H1 (cell line): ENCODE data around the gene UBE2J1. TPM values are rescaled to one million over a fixed set of nuclear protein-coding genes. Genes with fewer than 3 reads are reported as not detected.

Experiments used
- CTCF ChIA-PET: fragments of 300-600 bp; sonication (Branson Sonifier 250); formaldehyde crosslinking; loops from one replicate; lab custom pipeline; 2021; ENCODE audit not compliant: partially characterized antibody; lab: Charles Lee
- POLR2A ChIA-PET: fragments of 300-600 bp; sonication (Branson Sonifier 250); formaldehyde crosslinking; loops from one replicate; lab custom pipeline; 2021; ENCODE audit warnings: inconsistent platforms; ENCODE audit not compliant: partially characterized antibody; lab: Charles Lee
- DNase-seq, 2 experiments: peaks; one replicate each; pipeline versions ENCODE4 v3.0.0 to v3.0.0-alpha.2; 2010 to 2022; ENCODE audit warnings: low spot score in 2 of 2, low read depth in 1 of 2, mixed read lengths in 1 of 2
- FAIRE-seq: peaks from 2 replicates; lab custom pipeline; 2011; peaks lifted over from hg19 to GRCh38; lab: Jason Lieb, UNC
- H2AFZ ChIP-seq: 2 replicates; pipeline ENCODE4 v1.8.1; 2012; ENCODE audit warnings: low read length, inconsistent platforms
- H2AK5ac ChIP-seq: 2 replicates; pipeline ENCODE4 v1.6.1; 2013; ENCODE audit warnings: low read depth, low read length
- H2BK120ac ChIP-seq: replicated peaks from 2 replicates; pipeline ENCODE3; 2013; ENCODE audit warnings: low read depth, low read length, inconsistent platforms
- H2BK12ac ChIP-seq: 2 replicates; pipeline ENCODE4 v1.6.1; 2013; ENCODE audit warnings: low read depth, low read length
- H2BK15ac ChIP-seq: 2 replicates; pipeline ENCODE4 v1.6.1; 2013; ENCODE audit warnings: low read length
- H2BK20ac ChIP-seq: 2 replicates; pipeline ENCODE4 v1.6.1; 2013; ENCODE audit warnings: low read length
- H2BK5ac ChIP-seq: 2 replicates; pipeline ENCODE4 v1.6.1; 2013; ENCODE audit warnings: low read depth, low read length
- H3K14ac ChIP-seq: 2 replicates; pipeline ENCODE4 v1.6.1; 2013; ENCODE audit warnings: inconsistent platforms; ENCODE audit not compliant: insufficient read length
- H3K18ac ChIP-seq: 2 replicates; pipeline ENCODE4 v1.6.1; 2013; ENCODE audit warnings: low read length; ENCODE audit errors: extremely low read depth
- H3K23ac ChIP-seq: 2 replicates; pipeline ENCODE4 v1.6.1; 2013; ENCODE audit warnings: inconsistent platforms; ENCODE audit not compliant: insufficient read length
- H3K23me2 ChIP-seq: 2 replicates; pipeline ENCODE4 v1.6.1; 2013; ENCODE audit warnings: low read depth, low read length
- H3K27ac ChIP-seq: 2 replicates; pipeline ENCODE4 v1.6.1; 2011; ENCODE audit warnings: low read depth, low read length, inconsistent platforms
- H3K27me3 ChIP-seq, 4 experiments: replicated peaks in 1 of 4; 1 replicate in 1 of 4; 2 replicates in 3 of 4; pipeline versions ENCODE4 v1.6.1 to v1.8.1; 2011 to 2013; ENCODE audit warnings: low read length in 3 of 4, mild to moderate bottlenecking in 3 of 4, inconsistent platforms in 2 of 4, mixed read lengths in 2 of 4, moderate library complexity in 1 of 4; ENCODE audit not compliant: control insufficient read depth in 3 of 4, insufficient read depth in 3 of 4; ENCODE audit errors: extremely low read depth in 1 of 4
- H3K36me3 ChIP-seq, 4 experiments: 2 replicates each; pipeline versions ENCODE4 v1.6.1 to v1.8.1; 2011 to 2013; ENCODE audit warnings: mild to moderate bottlenecking in 4 of 4, low read length in 3 of 4, moderate library complexity in 2 of 4, control low read depth in 1 of 4, inconsistent platforms in 1 of 4; ENCODE audit not compliant: insufficient read depth in 4 of 4, control insufficient read depth in 2 of 4
- H3K4ac ChIP-seq: replicated peaks from 2 replicates; pipeline ENCODE3; 2013; ENCODE audit warnings: low read length, low read depth, mixed read lengths, inconsistent platforms; ENCODE audit not compliant: insufficient read length
- H3K4me1 ChIP-seq, 4 experiments: replicated peaks in 1 of 4; 1 replicate in 1 of 4; 2 replicates in 3 of 4; pipeline versions ENCODE4 v1.6.1 to v1.8.1; 2011 to 2013; ENCODE audit warnings: low read length in 3 of 4, inconsistent platforms in 2 of 4, mixed read lengths in 1 of 4; ENCODE audit not compliant: insufficient read depth in 4 of 4, control insufficient read depth in 3 of 4
- H3K4me2 ChIP-seq, 2 experiments: 2 replicates each; pipeline versions ENCODE4 v1.6.1 to v1.8.1; 2011 to 2013; ENCODE audit warnings: low read depth in 2 of 2, low read length in 2 of 2, control low read depth in 1 of 2, inconsistent platforms in 1 of 2, mild to moderate bottlenecking in 1 of 2; ENCODE audit not compliant: insufficient read depth in 1 of 2
- H3K4me3 ChIP-seq, 4 experiments: fragments of 200-600, 300-600 bp in 1 of 4; sonication (generic), shearing (Covaris generic), sonication (Bioruptor Twin) in 1 of 4; 2 replicates each; pipeline versions ENCODE4 v1.5.1 to v1.8.1; 2011 to 2016; ENCODE audit warnings: low read length in 4 of 4, low read depth in 3 of 4, control low read depth in 2 of 4, inconsistent platforms in 2 of 4, mild to moderate bottlenecking in 2 of 4, mixed read lengths in 1 of 4, moderate library complexity in 1 of 4; ENCODE audit not compliant: insufficient read depth in 2 of 4; ENCODE audit errors: extremely low read depth in 1 of 4
- H3K56ac ChIP-seq: replicated peaks from 2 replicates; pipeline ENCODE3; 2013; ENCODE audit warnings: low read depth, mild to moderate bottlenecking, mixed read lengths, low read length, inconsistent platforms; ENCODE audit not compliant: insufficient read length
- H3K79me1 ChIP-seq: 2 replicates; pipeline ENCODE4 v1.6.1; 2013; ENCODE audit warnings: low read depth, low read length, control low read depth
- H3K79me2 ChIP-seq, 2 experiments: 2 replicates each; pipeline versions ENCODE4 v1.6.1 to v1.8.1; 2012 to 2013; ENCODE audit warnings: low read length in 2 of 2, mild to moderate bottlenecking in 2 of 2, inconsistent platforms in 1 of 2; ENCODE audit not compliant: insufficient read depth in 2 of 2, control insufficient read depth in 1 of 2
- H3K9ac ChIP-seq, 4 experiments: replicated peaks in 1 of 4; 1 replicate in 1 of 4; 2 replicates in 3 of 4; pipeline versions ENCODE4 v1.6.1 to v1.8.1; 2011 to 2013; ENCODE audit warnings: low read depth in 3 of 4, low read length in 3 of 4, control low read depth in 2 of 4, mild to moderate bottlenecking in 2 of 4, moderate library complexity in 2 of 4, inconsistent platforms in 1 of 4; ENCODE audit errors: extremely low read depth in 1 of 4
- H3K9me3 ChIP-seq, 2 experiments: 2 replicates each; pipeline versions ENCODE4 v1.6.1 to v1.8.1; 2012 to 2013; ENCODE audit warnings: mild to moderate bottlenecking in 2 of 2, moderate library complexity in 2 of 2, control low read depth in 1 of 2, inconsistent platforms in 1 of 2, low read depth in 1 of 2, low read length in 1 of 2, mixed read lengths in 1 of 2; ENCODE audit not compliant: insufficient read depth in 2 of 2
- H4K20me1 ChIP-seq, 2 experiments: replicated peaks in 1 of 2; 2 replicates each; pipeline versions ENCODE3 to v1.8.1; 2011 to 2013; ENCODE audit warnings: inconsistent platforms in 2 of 2, low read length in 2 of 2, mild to moderate bottlenecking in 1 of 2; ENCODE audit not compliant: insufficient read depth in 2 of 2, control insufficient read depth in 1 of 2
- H4K5ac ChIP-seq: 2 replicates; pipeline ENCODE4 v1.6.1; 2013; ENCODE audit warnings: low read length, low read depth, mixed read lengths, inconsistent platforms; ENCODE audit not compliant: insufficient read length
- H4K8ac ChIP-seq: 2 replicates; pipeline ENCODE4 v1.8.0; 2013; ENCODE audit warnings: mild to moderate bottlenecking, moderate library complexity, low read length, inconsistent platforms; ENCODE audit not compliant: insufficient read depth; ENCODE audit errors: extremely low read depth
- H4K91ac ChIP-seq: replicated peaks from 2 replicates; pipeline ENCODE3; 2013; ENCODE audit warnings: low read length, mixed read lengths, inconsistent platforms; ENCODE audit not compliant: insufficient read length
- ASH2L ChIP-seq: fragments of 200-600, 300-600 bp; sonication (generic); IDR thresholded peaks from one replicate; pipeline ENCODE4 v1.7.1; 2017; ENCODE audit warnings: low read length
- BACH1 ChIP-seq: IDR thresholded peaks from 2 replicates; pipeline ENCODE4 v1.6.1; 2012; ENCODE audit warnings: low read length, improper control_type of control experiment
- BRCA1 ChIP-seq: IDR thresholded peaks from 2 replicates; pipeline ENCODE4 v1.6.1; 2012; ENCODE audit warnings: low read depth, low read length, improper control_type of control experiment
- CTBP2 ChIP-seq: IDR thresholded peaks from 2 replicates; pipeline ENCODE4 v1.7.0; 2011; ENCODE audit warnings: borderline replicate concordance, mild to moderate bottlenecking, moderate library complexity, mixed read lengths, low read length; ENCODE audit not compliant: insufficient read depth, insufficient read length
- EGR1 ChIP-seq: IDR thresholded peaks from 2 replicates; pipeline ENCODE4 v1.6.1; 2011; ENCODE audit warnings: low read depth, low read length, borderline replicate concordance
- JUND ChIP-seq: IDR thresholded peaks from 2 replicates; pipeline ENCODE4 v1.6.1; 2011; ENCODE audit warnings: mild to moderate bottlenecking, improper control_type of control experiment, low read length
- RBBP5 ChIP-seq: IDR thresholded peaks from 2 replicates; pipeline ENCODE4 v1.7.1; 2012; ENCODE audit warnings: low read depth, mild to moderate bottlenecking, inconsistent platforms, low read length, moderate library complexity, borderline replicate concordance
- RFX5 ChIP-seq: IDR thresholded peaks from 2 replicates; pipeline ENCODE4 v1.6.1; 2011; ENCODE audit warnings: low read depth, low read length, improper control_type of control experiment, borderline replicate concordance
- RXRA ChIP-seq: IDR thresholded peaks from 2 replicates; pipeline ENCODE4 v1.6.1; 2011; ENCODE audit warnings: low read depth, mild to moderate bottlenecking, low read length, moderate library complexity; ENCODE audit not compliant: insufficient read depth
- SAP30 ChIP-seq: fragments of 300-600 bp; sonication (generic); IDR thresholded peaks from 2 replicates; pipeline ENCODE4 v1.7.1; 2012; ENCODE audit warnings: low read length, moderate library complexity, mild to moderate bottlenecking, inconsistent platforms; ENCODE audit not compliant: insufficient read depth, insufficient replicate concordance
- TAF1 ChIP-seq: IDR thresholded peaks from 2 replicates; pipeline ENCODE4 v1.6.1; 2011; ENCODE audit warnings: mild to moderate bottlenecking, low read depth, low read length
- TAF7 ChIP-seq: optimal IDR thresholded peaks from 2 replicates; pipeline ENCODE3; 2011; ENCODE audit warnings: low read depth, mild to moderate bottlenecking, inconsistent platforms, low read length, moderate library complexity, borderline replicate concordance
- WGBS, 2 experiments: shearing (Covaris generic) in 1 of 2; methylation state at CpG; one replicate each; pipeline versions ENCODE4 v1.1.6 to v1.1.7; 2013 to 2015; ENCODE audit warnings: low lambda C conversion rate in 2 of 2, mixed read lengths in 2 of 2, inconsistent platforms in 1 of 2, low coverage in 1 of 2, missing lambda C conversion rate in 1 of 2; ENCODE audit not compliant: insufficient replicate concordance in 2 of 2, insufficient coverage in 1 of 2, insufficient read length in 1 of 2; ENCODE audit errors: extremely low coverage in 1 of 2, missing lambda C conversion rate in 1 of 2; 5-methylcytosine and 5-hydroxymethylcytosine counted together
- polyA plus RNA-seq, 7 experiments: library from polyadenylated mRNA; depleted of rRNA in 3 of 7; stranded (reverse) in 5 of 7; unstranded in 2 of 7; fragments of >200 nt in 5 of 7; fragments of 200-250 nt in 2 of 7; gene quantifications; 1 replicate in 5 of 7; 2 replicates in 1 of 7; 4 replicates in 1 of 7; pipeline versions ENCODE4 v1.2.1 to v1.2.3, GENCODE V29; 2011 to 2013; ENCODE audit warnings: missing spikeins in 2 of 7, mixed read lengths in 2 of 7
- total RNA-seq: library from RNA; stranded (reverse); fragmentation: NEBNext Ultra II Directional; extraction: Animal tissue kit (Norgen Biotek cat#: 25700); gene quantifications from 2 replicates; pipeline ENCODE4 v1.2.1, GENCODE V29; 2021

The UBE2J1 gene
- total and polyA plus RNA-seq, 2 of the 8 experiments (the other 6 are each of a cell fraction or from before 2014, with no cell fraction given), result 8.5 to 15.2 TPM

DNA sequence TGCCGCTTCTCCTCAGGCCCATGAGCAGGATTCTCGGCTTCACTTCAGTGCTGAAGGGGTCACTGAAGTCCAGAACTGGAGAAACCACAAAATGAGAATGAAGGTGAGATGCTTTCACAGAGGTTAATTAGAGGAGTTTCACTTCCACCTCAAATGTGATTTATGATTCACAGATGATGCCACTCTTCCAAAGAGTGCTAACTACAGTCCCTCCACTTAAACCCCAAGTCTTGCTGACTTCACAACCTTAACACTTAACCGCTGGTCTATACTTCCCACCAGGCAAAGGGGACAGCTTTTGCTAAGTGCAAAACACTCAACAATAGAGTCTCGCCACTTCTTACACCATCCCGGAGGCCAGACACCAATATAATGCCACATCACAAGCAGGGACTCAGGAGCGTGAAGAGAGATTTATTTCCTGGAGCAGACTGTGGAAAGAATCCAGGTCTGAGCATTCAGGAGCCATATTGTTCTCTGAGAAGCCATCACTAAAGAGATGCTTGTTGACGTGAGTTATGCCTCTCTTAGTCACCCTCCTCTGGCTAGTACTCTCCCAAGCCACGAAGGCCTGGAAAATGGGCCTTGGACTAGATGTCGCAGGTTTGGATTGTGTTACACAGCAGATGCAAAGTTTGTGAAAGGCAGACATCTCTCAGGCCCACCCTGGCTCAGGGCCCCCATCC, 35.1 kb upstream of the UBE2J1 start:
- DNase-seq, result peak in 1 of 2 experiments; percentile 29
- Histone ChIP-seq H3K79me1 (no peaks in the 10 kb centered on the region), H3K9me3 (no peaks in the 10 kb centered on the region), H2AK5ac (no peak overlapping the region), H3K23me2 (no peaks in the 10 kb centered on the region), H3K27ac (no peak overlapping the region), H4K91ac (no peak overlapping the region), H2BK20ac (no peak overlapping the region), H3K9ac (no peak overlapping the region), H4K8ac (no peak overlapping the region), H2BK15ac (0 out of 2 replicates have a peak overlapping the region, but pooled peaks have one; percentile 23), H2AFZ (no peak overlapping the region), H3K23ac (no peak overlapping the region), H3K56ac (no peak overlapping the region), H2BK5ac (no peak overlapping the region), H4K20me1 (no peaks in the 10 kb centered on the region), H4K5ac (no peak overlapping the region), H3K36me3 (peaks cover 0 to 4% (median 0%) of the 10 kb centered on the region in 4 experiments; a peak in 1 of 8 replicates), H3K4me3 (no peak overlapping the region), H2BK12ac (no peak overlapping the region), H2BK120ac (no peak overlapping the region), H3K14ac (no peak overlapping the region), H3K27me3 (no peaks in the 10 kb centered on the region), H3K4me2 (no peak overlapping the region), H3K79me2 (no peaks in the 10 kb centered on the region), H3K4ac (no peak overlapping the region), H3K18ac (no peak overlapping the region), H3K4me1 (peaks cover 0 to 3% (median 1%) of the 10 kb centered on the region in 4 experiments; a peak in 1 of 7 replicates)
- FAIRE-seq, result no peak
- TF ChIP-seq SAP30 (no peak), CTBP2 (no peak), TAF1 (no peak), RXRA (no peak), TAF7 (no peak), RBBP5 (no peak), BRCA1 (no peak), JUND (no peak), BACH1 (no peak), EGR1 (no peak), ASH2L (no peak), RFX5 (no peak)
- ChIA-PET CTCF (interaction anchor here (0.8 to 3.4 kb wide), 4 partner anchors 12 to 110 kb away, joined by 3 to 11 read pairs (median 4); no protein-coding TSS in a partner anchor), POLR2A (no interaction called here)
- WGBS, 2 experiments, result 94% methylated on average over 9 of the region's 9 CpGs; no CpG with 5 or more reads in 1 of the 2 experiments
